Putamen (tissue), 1 donor: ENCODE measurements around the gene SGCE.
"Not testable (repeated sequence)": the region's sequence is repeated elsewhere in the genome, so short reads cannot be mapped to it uniquely, and the experiment has no call there.

Experiments used
- DNase-seq: peaks from one replicate; pipeline ENCODE4 v3.0.0-alpha.2; 2016; ENCODE audit warnings: low spot score

The SGCE gene

GRCh38 chr7:94655848-94656657 is at the start of gene SGCE:
Gene SGCE, minus strand, starts transcription at chr7:94656133. Its CDS starts 35 bp downstream, at chr7:94656098.
- peak; percentile 86 for DNase-seq

GRCh38 chr7:94705155-94706021 is 49.5 kb upstream of the SGCE start:
- not testable (repeated sequence) for DNase-seq

GRCh38 chr7:94701555-94701973 is 45.6 kb upstream of the SGCE start:
- no peak for DNase-seq

- no peak for DNase-seq
These were observed 45.1 kb upstream of the SGCE start for GRCh38 chr7:94700926-94701554.

- DNase-seq: no peak
These were observed 42.3 kb upstream of the SGCE start for GRCh38 chr7:94698275-94698674.

GRCh38 chr7:94697035-94697974 is 41.4 kb upstream of the SGCE start:
- DNase-seq: no peak

- DNase-seq: no peak
These were observed 31.9 kb upstream of the SGCE start for GRCh38 chr7:94687810-94688209.

- no peak for DNase-seq
These were observed 31.1 kb upstream of the SGCE start for GRCh38 chr7:94687076-94687475.

- DNase-seq: no peak
These were observed 27.1 kb upstream of the SGCE start for GRCh38 chr7:94683066-94683465.

GRCh38 chr7:94679358-94679757 is 23.4 kb upstream of the SGCE start:
- DNase-seq: no peak

- DNase-seq: no peak
These were observed 20.5 kb upstream of the SGCE start for GRCh38 chr7:94676431-94676830.

- DNase-seq: no peak
These were observed 19.4 kb upstream of the SGCE start for GRCh38 chr7:94675356-94675755.

- no peak for DNase-seq
These were observed 15.7 kb upstream of the SGCE start for GRCh38 chr7:94671444-94672235.

GRCh38 chr7:94669773-94670495 is 14.0 kb upstream of the SGCE start:
- no peak for DNase-seq

GRCh38 chr7:94666879-94667587 is 11.1 kb upstream of the SGCE start:
- no peak for DNase-seq

- DNase-seq: no peak
These were observed 9.5 kb upstream of the SGCE start for GRCh38 chr7:94665426-94665825.

GRCh38 chr7:94664023-94664422 is 8.1 kb upstream of the SGCE start:
- no peak for DNase-seq

GRCh38 chr7:94662548-94662947 is 6.6 kb upstream of the SGCE start:
- no peak for DNase-seq

- no peak for DNase-seq
These were observed 4.1 kb upstream of the SGCE start for GRCh38 chr7:94660006-94660405.
